Activated naive CD8-positive, alpha-beta T cell treated with anti-CD3 and anti-CD28 coated beads, Interleukin-2, amount 50 U/mL, for 24 hours (primary cell): ENCODE results near the gene EVX2.

Source experiments
- ATAC-seq: fragments of 150-1000 bp; cut with Tn5 transposase; one replicate; pipeline ENCODE4 v1.10.0; 2021
- DNase-seq: peaks from one replicate; pipeline ENCODE4 v3.0.0; 2021
- H3K27ac Mint-ChIP-seq: one replicate; pipeline ENCODE4 v1.8.0; 2021; ENCODE audit warnings: mild to moderate bottlenecking, mixed read lengths
- H3K27me3 Mint-ChIP-seq: one replicate; pipeline ENCODE4 v1.8.0; 2021; ENCODE audit warnings: mixed read lengths
- H3K36me3 Mint-ChIP-seq: one replicate; pipeline ENCODE4 v1.8.0; 2021; ENCODE audit warnings: low read depth, mixed read lengths
- H3K4me1 Mint-ChIP-seq: one replicate; pipeline ENCODE4 v1.8.0; 2021; ENCODE audit warnings: mixed read lengths
- H3K4me3 Mint-ChIP-seq: one replicate; pipeline ENCODE4 v1.8.0; 2021; ENCODE audit warnings: mild to moderate bottlenecking, moderate library complexity, mixed read lengths
- H3K9me3 Mint-ChIP-seq: one replicate; pipeline ENCODE4 v1.8.0; 2021; ENCODE audit warnings: mixed read lengths

EVX2 gene

GRCh38 chr2:176063958-176064357 is 19.8 kb downstream of the EVX2 start:
- H3K36me3 Mint-ChIP-seq = no peaks in the 10 kb centered on the region
- no peaks in the 10 kb centered on the region for H3K9me3 Mint-ChIP-seq
- no peak overlapping the region for H3K27ac Mint-ChIP-seq
- H3K27me3 Mint-ChIP-seq = peaks cover 52% of the 10 kb centered on the region
- peaks cover 2% of the 10 kb centered on the region for H3K4me1 Mint-ChIP-seq
- DNase-seq (no peak), ATAC-seq (no peak)
- no peak overlapping the region for H3K4me3 Mint-ChIP-seq

GRCh38 chr2:176056406-176056805 is 27.4 kb downstream of the EVX2 start:
- Mint-ChIP-seq H3K9me3 (no peaks in the 10 kb centered on the region), H3K4me3 (no peak overlapping the region), H3K27ac (no peak overlapping the region), H3K27me3 (peaks cover 31% of the 10 kb centered on the region), H3K4me1 (no peaks in the 10 kb centered on the region), H3K36me3 (no peaks in the 10 kb centered on the region)
- no peak for DNase-seq
- ATAC-seq = no peak

GRCh38 chr2:176039375-176039774 is 44.4 kb downstream of the EVX2 start:
- Mint-ChIP-seq H3K27ac (no peak overlapping the region), H3K9me3 (peaks cover 9% of the 10 kb centered on the region), H3K4me1 (no peaks in the 10 kb centered on the region), H3K4me3 (no peak overlapping the region), H3K27me3 (peaks cover 26% of the 10 kb centered on the region), H3K36me3 (no peaks in the 10 kb centered on the region)
- ATAC-seq (no peak), DNase-seq (no peak)

- H3K4me1 Mint-ChIP-seq = no peaks in the 10 kb centered on the region
- no peak for DNase-seq
- H3K27me3 Mint-ChIP-seq = peaks cover 25% of the 10 kb centered on the region
- H3K36me3 Mint-ChIP-seq = no peaks in the 10 kb centered on the region
- ATAC-seq = no peak
- no peak overlapping the region for H3K27ac Mint-ChIP-seq
- no peak overlapping the region for H3K4me3 Mint-ChIP-seq
- peaks cover 6% of the 10 kb centered on the region for H3K9me3 Mint-ChIP-seq
Observed at GRCh38 chr2:176038694-176039093, 45.1 kb downstream of the EVX2 start.

- ATAC-seq = no peak
- Mint-ChIP-seq H3K9me3 (no peaks in the 10 kb centered on the region), H3K27me3 (peaks cover 26% of the 10 kb centered on the region), H3K27ac (no peak overlapping the region), H3K36me3 (no peaks in the 10 kb centered on the region), H3K4me3 (no peak overlapping the region), H3K4me1 (no peaks in the 10 kb centered on the region)
- no peak for DNase-seq
Observed at GRCh38 chr2:176035013-176035691, 48.6 kb downstream of the EVX2 start.

- H3K36me3 Mint-ChIP-seq = no peaks in the 10 kb centered on the region
- H3K9me3 Mint-ChIP-seq = no peaks in the 10 kb centered on the region
- H3K4me3 Mint-ChIP-seq = no peak overlapping the region
Observed at GRCh38 chr2:176027806-176028205, 56.0 kb downstream of the EVX2 start.

More at GRCh38 chr2:176027806-176028205, 56.0 kb downstream of the EVX2 start:
- Mint-ChIP-seq H3K4me1 (no peaks in the 10 kb centered on the region), H3K27me3 (peaks cover 26% of the 10 kb centered on the region), H3K27ac (no peak overlapping the region)
- DNase-seq (no peak), ATAC-seq (no peak)
